K562 (cell line): Measurements from ENCODE around the gene COX7A1. TPM values are rescaled to one million over a fixed set of nuclear protein-coding genes. Genes with fewer than 3 reads are reported as not detected.

Source experiments
- ATAC-seq: fragments of 200-7000 bp; cut with Tn5 transposase; 3 replicates; pipeline ENCODE4 v1.9.1; 2020; ENCODE audit warnings: moderate library complexity
- BruUV-seq: library from RNA; stranded (reverse); fragments of 400-500 nt; replicated peaks from 2 replicates; lab custom pipeline; 2021; lab: Mats Ljungman, UMichigan
- CTCF ChIA-PET: fragments of 300-600 bp; formaldehyde crosslinking; extraction: SDS; loops from one replicate; lab custom pipeline; 2021; ENCODE audit warnings: low intra/inter-chr PET ratio; lab: Yijun Ruan, JAX
- POLR2A ChIA-PET: fragments of 300-600, 350-650 bp; sonication (Branson Sonifier 250); formaldehyde crosslinking; extraction: SDS; loops from one replicate; lab custom pipeline; 2021; ENCODE audit warnings: antibody characterized with exemption, inconsistent platforms; lab: Yijun Ruan, JAX
- DNase-seq, 4 experiments: peaks; one replicate each; pipeline versions ENCODE4 v3.0.0 to v3.0.0-alpha.2; 2011 to 2018; ENCODE audit warnings: low spot score in 3 of 4, mixed read lengths in 3 of 4; ENCODE audit errors: extremely low read depth in 1 of 4
- FAIRE-seq: peaks from 2 replicates; lab custom pipeline; 2011; peaks lifted over from hg19 to GRCh38; lab: Jason Lieb, UNC
- H2AFZ ChIP-seq: 2 replicates; pipeline ENCODE4 v1.6.0; 2011; ENCODE audit warnings: low read depth, low read length, control low read depth, inconsistent platforms
- H3K27ac ChIP-seq: fragments of 200-600 bp; 3 replicates; pipeline ENCODE4 v1.8.0; 2011; ENCODE audit warnings: low read depth, mild to moderate bottlenecking, control low read depth, inconsistent platforms, low read length, moderate library complexity, mixed read lengths; ENCODE audit errors: extremely low read depth
- H3K27me3 ChIP-seq, 2 experiments: fragments of 300-600 bp in 1 of 2; 2 replicates in 1 of 2; 3 replicates in 1 of 2; pipeline versions ENCODE4 v1.6.0 to v1.8.0; 2011; ENCODE audit warnings: inconsistent platforms in 2 of 2, low read length in 2 of 2, mild to moderate bottlenecking in 1 of 2, mixed read lengths in 1 of 2, moderate library complexity in 1 of 2; ENCODE audit not compliant: control insufficient read depth in 2 of 2, insufficient read depth in 2 of 2
- H3K36me3 ChIP-seq: fragments of 300-600 bp; 3 replicates; pipeline ENCODE4 v1.8.0; 2011; ENCODE audit warnings: mild to moderate bottlenecking, low read length, inconsistent platforms; ENCODE audit not compliant: control insufficient read depth, insufficient read depth
- H3K4me1 ChIP-seq, 2 experiments: fragments of 200-600 bp in 1 of 2; replicated peaks in 1 of 2; 2 replicates in 1 of 2; 3 replicates in 1 of 2; pipeline versions ENCODE4 v1.5.1 to v1.8.0; 2011; ENCODE audit warnings: inconsistent platforms in 2 of 2, low read length in 2 of 2, mild to moderate bottlenecking in 1 of 2, mixed read lengths in 1 of 2, moderate library complexity in 1 of 2; ENCODE audit not compliant: control insufficient read depth in 2 of 2, insufficient read depth in 2 of 2
- H3K4me2 ChIP-seq: 2 replicates; pipeline ENCODE4 v1.6.1; 2011; ENCODE audit warnings: low read length, control low read depth, inconsistent platforms, mixed read lengths; ENCODE audit not compliant: insufficient read depth
- H3K4me3 ChIP-seq: fragments of 200-600 bp; sonication (generic), shearing (Covaris generic); 2 replicates; pipeline ENCODE4 v1.5.1; 2016; ENCODE audit warnings: control low read depth, inconsistent platforms
- H3K79me2 ChIP-seq: fragments of 200-600 bp; 3 replicates; pipeline ENCODE4 v1.8.0; 2011; ENCODE audit warnings: low read length, inconsistent platforms; ENCODE audit not compliant: control insufficient read depth, insufficient read depth
- H3K9ac ChIP-seq, 2 experiments: 2 replicates each; pipeline versions ENCODE4 v1.6.0 to v1.6.1; 2011; ENCODE audit warnings: low read depth in 2 of 2, low read length in 2 of 2, control low read depth in 1 of 2, inconsistent platforms in 1 of 2, mild to moderate bottlenecking in 1 of 2, mixed read lengths in 1 of 2; ENCODE audit not compliant: insufficient read depth in 1 of 2
- H3K9me1 ChIP-seq: one replicate; pipeline ENCODE4 v1.6.0; 2011; ENCODE audit warnings: inconsistent platforms, mild to moderate bottlenecking, low read length, moderate library complexity; ENCODE audit not compliant: control insufficient read depth, insufficient read depth
- H3K9me3 ChIP-seq: replicated peaks from 2 replicates; pipeline ENCODE4 v1.5.1; 2011; ENCODE audit warnings: low read depth, low read length, inconsistent platforms; ENCODE audit not compliant: control insufficient read depth, insufficient read depth
- H4K20me1 ChIP-seq: replicated peaks from 2 replicates; pipeline ENCODE4 v1.6.1; 2011; ENCODE audit warnings: low read length, inconsistent platforms, mixed read lengths; ENCODE audit not compliant: control insufficient read depth, insufficient read depth
- BCOR ChIP-seq: fragments of 450-650 bp; IDR thresholded peaks from 2 replicates; pipeline ENCODE4 v1.6.1; 2016
- C11orf30 ChIP-seq: fragments of 450-650 bp; IDR thresholded peaks from 2 replicates; pipeline ENCODE4 v1.6.1; 2016; ENCODE audit warnings: low read depth, mild to moderate bottlenecking
- EWSR1 ChIP-seq: fragments of 450-650 bp; IDR thresholded peaks from 2 replicates; pipeline ENCODE4 v1.6.1; 2018; ENCODE audit warnings: borderline replicate concordance, mild to moderate bottlenecking, low read depth, moderate library complexity; ENCODE audit not compliant: partially characterized antibody
- NFE2 ChIP-seq: IDR thresholded peaks from 2 replicates; pipeline ENCODE4 v1.6.1; 2014; ENCODE audit warnings: antibody characterized with exemption, low read depth
- SRF ChIP-seq, 2 experiments: fragments of 250-450, 450-650 bp in 1 of 2; sonication (Bioruptor Pico) in 1 of 2; sonication (generic) in 1 of 2; formaldehyde crosslinking; IDR thresholded peaks; 2 replicates each; pipeline versions ENCODE4 v1.5.0 to v1.5.1; 2020 to 2022; ENCODE audit warnings: mild to moderate bottlenecking in 1 of 2, missing genetic modification reagents in 1 of 2
- ZNF143 ChIP-seq: sonication (generic); formaldehyde crosslinking; IDR thresholded peaks from 2 replicates; pipeline ENCODE4 v1.9.0; 2022; ENCODE audit warnings: mild to moderate bottlenecking, missing genetic modification reagents
- WGBS: fragments of 100-300 bp; shearing (Covaris generic); methylation state at CpG from one replicate; pipeline ENCODE4 v1.1.6; 2016; ENCODE audit warnings: low coverage, mixed read lengths; ENCODE audit not compliant: insufficient coverage; ENCODE audit errors: missing lambda C conversion rate; 5-methylcytosine and 5-hydroxymethylcytosine counted together
- in situ Hi-C: fragments of 300-500 bp; cut with MboI; formaldehyde crosslinking; loops from 4 replicates; pipeline ENCODE4 v1.15.0; 2018; ENCODE audit warnings: inconsistent platforms, mixed read lengths
- intact Hi-C: fragments of 100-400 bp; cut with micrococcal nuclease; formaldehyde crosslinking; loops from 2 replicates; pipeline ENCODE4 v1.14.2; 2022
- polyA plus RNA-seq, 8 experiments: library from polyadenylated mRNA; depleted of rRNA in 4 of 8; stranded (reverse) in 5 of 8; unstranded in 3 of 8; fragments of >200 nt; fragmentation: Nextera tagmentation in 2 of 8; fragmentation: Illumina TruSeq in 1 of 8; extraction: Ambion mirVana in 2 of 8; extraction: Trizol in 1 of 8; gene quantifications; 2 replicates each; pipeline versions ENCODE4 v1.2.1 to v1.2.3, GENCODE V29; 2011 to 2014; ENCODE audit warnings: inconsistent platforms in 1 of 8, missing spikeins in 1 of 8
- total RNA-seq, 7 experiments: library from RNA; depleted of rRNA in 6 of 7; stranded (reverse); fragments of >200 nt in 6 of 7; fragmentation: Illumina TruSeq in 2 of 7; extraction: Trizol in 2 of 7; gene quantifications; 2 replicates each; pipeline versions ENCODE4 v1.2.1 to v1.2.3, GENCODE V29; 2011 to 2021; ENCODE audit warnings: low replicate concordance in 1 of 7
- TF ChIP-seq, protein P1 (sequence below), 3 experiments: fragments of 200-800 bp in 1 of 3; fragments of 250-450 bp in 1 of 3; fragments of 450-650 bp in 1 of 3; sonication (Bioruptor Pico) in 1 of 3; sonication (Bioruptor generic) in 1 of 3; formaldehyde crosslinking in 1 of 3; IDR thresholded peaks; 2 replicates each; pipeline versions ENCODE4 v1.6.1 to v1.8.0; 2016 to 2022; ENCODE audit warnings: mild to moderate bottlenecking in 2 of 3, missing genetic modification characterization in 2 of 3, missing compliant biosample characterization in 1 of 3, moderate library complexity in 1 of 3

Gene COX7A1
- total and polyA plus RNA-seq, 9 of the 15 experiments (the other 6 are each of a cell fraction or from before 2014, with no cell fraction given), result 0.08 TPM; not detected in 8

DNA sequence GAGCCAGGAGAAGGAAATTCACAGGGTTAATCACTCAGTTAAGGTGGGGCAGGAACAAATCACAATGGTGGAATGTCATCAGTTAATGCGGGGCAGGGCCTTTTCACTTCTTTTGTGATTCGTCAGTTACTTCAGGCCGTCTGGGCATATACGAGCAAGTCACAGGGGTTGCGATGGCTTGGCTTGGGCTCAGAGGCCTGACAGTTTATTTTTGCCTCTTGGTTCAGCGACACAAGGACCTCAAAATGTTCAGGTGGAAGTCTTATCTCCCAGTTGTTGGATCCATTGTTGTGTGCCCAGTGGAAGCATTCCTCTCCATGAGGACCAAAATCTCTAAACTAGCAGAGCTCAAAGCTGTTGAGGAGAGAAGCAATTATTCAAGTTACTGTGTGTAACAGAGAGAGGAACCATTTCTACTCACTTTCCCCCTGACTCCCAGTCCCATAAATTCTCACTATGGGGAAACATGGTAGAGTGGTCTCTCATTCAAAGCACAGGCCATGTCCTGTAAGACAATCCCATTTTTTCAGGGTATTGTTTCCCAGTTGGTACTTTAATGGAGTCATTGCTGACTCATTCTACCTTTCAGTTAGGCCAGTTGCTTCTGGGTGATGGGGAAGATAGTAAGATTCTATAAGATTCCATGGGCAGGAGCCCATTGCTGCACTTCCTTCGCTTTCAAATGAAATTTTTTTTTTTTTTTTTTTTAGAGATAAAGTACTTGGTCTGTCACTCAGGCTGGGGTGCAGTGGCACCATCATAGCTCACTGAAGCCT is 8.8 kb upstream of the COX7A1 start:
- Histone ChIP-seq H3K4me3 (no peak overlapping the region), H3K27me3 (no peaks in the 10 kb centered on the region), H3K9me3 (no peaks in the 10 kb centered on the region), H3K4me1 (no peaks in the 10 kb centered on the region; a peak in 1 of 5 replicates), H2AFZ (no peak overlapping the region), H3K36me3 (peaks cover 6% of the 10 kb centered on the region; the same call in 2 of the 3 replicates), H3K4me2 (no peak overlapping the region), H3K79me2 (no peaks in the 10 kb centered on the region), H4K20me1 (no peaks in the 10 kb centered on the region), H3K27ac (0 out of 3 replicates have a peak overlapping the region, but pooled peaks have one; percentile 2), H3K9ac (no peak overlapping the region), H3K9me1 (no peaks in the 10 kb centered on the region)
- BruUV-seq, result no TSS peak
- ChIA-PET POLR2A (interaction anchor here (1.1 kb wide), 1 partner anchor 11 kb away, joined by 4 read pairs; no protein-coding TSS in a partner anchor), CTCF (no interaction called here)
- DNase-seq (no peak), ATAC-seq (no peak), FAIRE-seq (no peak)
- intact Hi-C loops, result no loop called here
- 71% methylated on average over 6 of the region's 7 CpGs for WGBS
- TF ChIP-seq C11orf30 (0 out of 2 replicates have a peak, but pooled peaks have one; percentile 14), NFE2 (peak; percentile 53), EWSR1 (no peak), SRF (CRISPR knock-in tag; IDR thresholded peaks at IDR 0.05) (no peak), BCOR (no peak), ZNF143 (no peak)
- TF ChIP-seq, protein P1, sequence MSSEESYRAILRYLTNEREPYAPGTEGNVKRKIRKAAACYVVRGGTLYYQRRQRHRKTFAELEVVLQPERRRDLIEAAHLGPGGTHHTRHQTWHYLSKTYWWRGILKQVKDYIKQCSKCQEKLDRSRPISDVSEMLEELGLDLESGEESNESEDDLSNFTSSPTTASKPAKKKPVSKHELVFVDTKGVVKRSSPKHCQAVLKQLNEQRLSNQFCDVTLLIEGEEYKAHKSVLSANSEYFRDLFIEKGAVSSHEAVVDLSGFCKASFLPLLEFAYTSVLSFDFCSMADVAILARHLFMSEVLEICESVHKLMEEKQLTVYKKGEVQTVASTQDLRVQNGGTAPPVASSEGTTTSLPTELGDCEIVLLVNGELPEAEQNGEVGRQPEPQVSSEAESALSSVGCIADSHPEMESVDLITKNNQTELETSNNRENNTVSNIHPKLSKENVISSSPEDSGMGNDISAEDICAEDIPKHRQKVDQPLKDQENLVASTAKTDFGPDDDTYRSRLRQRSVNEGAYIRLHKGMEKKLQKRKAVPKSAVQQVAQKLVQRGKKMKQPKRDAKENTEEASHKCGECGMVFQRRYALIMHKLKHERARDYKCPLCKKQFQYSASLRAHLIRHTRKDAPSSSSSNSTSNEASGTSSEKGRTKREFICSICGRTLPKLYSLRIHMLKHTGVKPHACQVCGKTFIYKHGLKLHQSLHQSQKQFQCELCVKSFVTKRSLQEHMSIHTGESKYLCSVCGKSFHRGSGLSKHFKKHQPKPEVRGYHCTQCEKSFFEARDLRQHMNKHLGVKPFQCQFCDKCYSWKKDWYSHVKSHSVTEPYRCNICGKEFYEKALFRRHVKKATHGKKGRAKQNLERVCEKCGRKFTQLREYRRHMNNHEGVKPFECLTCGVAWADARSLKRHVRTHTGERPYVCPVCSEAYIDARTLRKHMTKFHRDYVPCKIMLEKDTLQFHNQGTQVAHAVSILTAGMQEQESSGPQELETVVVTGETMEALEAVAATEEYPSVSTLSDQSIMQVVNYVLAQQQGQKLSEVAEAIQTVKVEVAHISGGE (CRISPR knock-in tag; IDR thresholded peaks at IDR 0.05), result no peak
- in situ Hi-C loops, result no loop called here
